HepG2 (cell line): ENCODE measurements around the gene GTF2H4. TPM values are rescaled to one million over a fixed set of nuclear protein-coding genes. Genes with fewer than 3 reads are reported as not detected.

Experiments
- CBFB ChIP-seq: sonication (generic); formaldehyde crosslinking; IDR thresholded peaks from 2 replicates; pipeline ENCODE4 v1.4.0; 2020; ENCODE audit warnings: missing genetic modification reagents
- CBX1 ChIP-seq: IDR thresholded peaks from one replicate; pipeline ENCODE4 v1.6.1; 2016; ENCODE audit warnings: antibody characterized with exemption, low read depth
- NBN ChIP-seq: fragments of 450-650 bp; conservative IDR thresholded peaks from 2 replicates; pipeline ENCODE4 v1.6.1; 2017
- PHF21A ChIP-seq: sonication (generic); formaldehyde crosslinking; IDR thresholded peaks from 2 replicates; pipeline ENCODE4 v1.5.0; 2020; ENCODE audit warnings: mild to moderate bottlenecking, missing genetic modification reagents
- REXO4 ChIP-seq: sonication (generic); formaldehyde crosslinking; IDR thresholded peaks from 2 replicates; pipeline ENCODE4 v1.8.0; 2022; ENCODE audit warnings: missing genetic modification reagents, mild to moderate bottlenecking, borderline replicate concordance
- RFX3 ChIP-seq: IDR thresholded peaks from 2 replicates; pipeline ENCODE4 v1.6.1; 2016; ENCODE audit warnings: missing biosample characterization, missing genetic modification reagents
- RFX5 ChIP-seq: IDR thresholded peaks from 2 replicates; pipeline ENCODE4 v1.6.1; 2011; ENCODE audit warnings: low read depth, low read length, improper control_type of control experiment
- SMYD3 ChIP-seq: sonication (generic); formaldehyde crosslinking; IDR thresholded peaks from 2 replicates; pipeline ENCODE4 v1.8.1; 2023; ENCODE audit warnings: mild to moderate bottlenecking, missing genetic modification reagents
- TBX2 ChIP-seq: sonication (generic); formaldehyde crosslinking; IDR thresholded peaks from 2 replicates; pipeline ENCODE4 v1.5.0; 2020; ENCODE audit warnings: missing genetic modification reagents, mild to moderate bottlenecking, borderline replicate concordance
- TCF7 ChIP-seq: sonication (generic); IDR thresholded peaks from 2 replicates; pipeline ENCODE4 v1.6.1; 2016; ENCODE audit warnings: antibody characterized with exemption, low read depth
- ZBTB7A ChIP-seq: sonication (generic); formaldehyde crosslinking; IDR thresholded peaks from 2 replicates; pipeline ENCODE4 v1.8.0; 2022; ENCODE audit warnings: mild to moderate bottlenecking, missing genetic modification reagents
- ZBTB7B ChIP-seq: sonication (generic); formaldehyde crosslinking; IDR thresholded peaks from 2 replicates; pipeline ENCODE4 v1.4.0; 2020; ENCODE audit warnings: missing genetic modification reagents
- ZKSCAN8 ChIP-seq: IDR thresholded peaks from 2 replicates; pipeline ENCODE4 v1.6.1; 2016; ENCODE audit warnings: borderline replicate concordance, missing genetic modification reagents, missing compliant biosample characterization
- ZMAT3 ChIP-seq: sonication (generic); formaldehyde crosslinking; conservative IDR thresholded peaks from 2 replicates; pipeline ENCODE4 v1.7.0; 2021; ENCODE audit warnings: missing genetic modification reagents
- ZNF224 ChIP-seq: sonication (generic); formaldehyde crosslinking; IDR thresholded peaks from 2 replicates; pipeline ENCODE4 v1.5.0; 2020; ENCODE audit warnings: mild to moderate bottlenecking, missing genetic modification reagents
- ZNF562 ChIP-seq: sonication (generic); formaldehyde crosslinking; IDR thresholded peaks from 2 replicates; pipeline ENCODE4 v1.8.0; 2022; ENCODE audit warnings: missing genetic modification reagents, borderline replicate concordance
- ZNF883 ChIP-seq: sonication (generic); formaldehyde crosslinking; IDR thresholded peaks from 2 replicates; pipeline ENCODE4 v1.5.1; 2020; ENCODE audit warnings: mild to moderate bottlenecking, missing genetic modification reagents; ENCODE audit errors: not compliant biosample characterization
- ZSCAN9 ChIP-seq: IDR thresholded peaks from 2 replicates; pipeline ENCODE4 v1.6.1; 2016; ENCODE audit warnings: borderline replicate concordance
- polyA plus RNA-seq, 8 experiments: library from polyadenylated mRNA; depleted of rRNA in 3 of 8; stranded (reverse) in 7 of 8; unstranded in 1 of 8; fragments of >200 nt; fragmentation: Illumina TruSeq in 4 of 8; extraction: Trizol in 4 of 8; gene quantifications; 2 replicates each; pipeline versions ENCODE4 v1.2.1 to v1.2.3, GENCODE V29; 2011 to 2016; ENCODE audit warnings: low read depth in 4 of 8, missing spikeins in 1 of 8, mixed read lengths in 1 of 8; ENCODE audit not compliant: insufficient read depth in 1 of 8
- total RNA-seq, 5 experiments: library from RNA; depleted of rRNA; stranded (reverse); fragments of >200 nt; fragmentation: Illumina TruSeq; extraction: Trizol; gene quantifications; 2 replicates each; pipeline ENCODE4 v1.2.3, GENCODE V29; 2016; ENCODE audit warnings: low read depth in 1 of 5
- TF ChIP-seq, protein P1 (sequence below): sonication (generic); formaldehyde crosslinking; IDR thresholded peaks from 2 replicates; pipeline ENCODE4 v1.5.0; 2020; ENCODE audit warnings: mild to moderate bottlenecking, missing genetic modification reagents, borderline replicate concordance
- TF ChIP-seq, protein P2 (sequence below): sonication (generic); formaldehyde crosslinking; IDR thresholded peaks from 2 replicates; pipeline ENCODE4 v1.4.0; 2020; ENCODE audit warnings: missing genetic modification reagents
- TF ChIP-seq, protein P3 (sequence below): sonication (generic); formaldehyde crosslinking; IDR thresholded peaks from 2 replicates; pipeline ENCODE4 v1.4.0; 2020; ENCODE audit warnings: mild to moderate bottlenecking, missing genetic modification reagents

The GTF2H4 gene
- total and polyA plus RNA-seq, 2 of the 13 experiments (the other 11 are each of a cell fraction or from before 2014, with no cell fraction given): 15.9 to 49.3 TPM

- TF ChIP-seq, protein P1, sequence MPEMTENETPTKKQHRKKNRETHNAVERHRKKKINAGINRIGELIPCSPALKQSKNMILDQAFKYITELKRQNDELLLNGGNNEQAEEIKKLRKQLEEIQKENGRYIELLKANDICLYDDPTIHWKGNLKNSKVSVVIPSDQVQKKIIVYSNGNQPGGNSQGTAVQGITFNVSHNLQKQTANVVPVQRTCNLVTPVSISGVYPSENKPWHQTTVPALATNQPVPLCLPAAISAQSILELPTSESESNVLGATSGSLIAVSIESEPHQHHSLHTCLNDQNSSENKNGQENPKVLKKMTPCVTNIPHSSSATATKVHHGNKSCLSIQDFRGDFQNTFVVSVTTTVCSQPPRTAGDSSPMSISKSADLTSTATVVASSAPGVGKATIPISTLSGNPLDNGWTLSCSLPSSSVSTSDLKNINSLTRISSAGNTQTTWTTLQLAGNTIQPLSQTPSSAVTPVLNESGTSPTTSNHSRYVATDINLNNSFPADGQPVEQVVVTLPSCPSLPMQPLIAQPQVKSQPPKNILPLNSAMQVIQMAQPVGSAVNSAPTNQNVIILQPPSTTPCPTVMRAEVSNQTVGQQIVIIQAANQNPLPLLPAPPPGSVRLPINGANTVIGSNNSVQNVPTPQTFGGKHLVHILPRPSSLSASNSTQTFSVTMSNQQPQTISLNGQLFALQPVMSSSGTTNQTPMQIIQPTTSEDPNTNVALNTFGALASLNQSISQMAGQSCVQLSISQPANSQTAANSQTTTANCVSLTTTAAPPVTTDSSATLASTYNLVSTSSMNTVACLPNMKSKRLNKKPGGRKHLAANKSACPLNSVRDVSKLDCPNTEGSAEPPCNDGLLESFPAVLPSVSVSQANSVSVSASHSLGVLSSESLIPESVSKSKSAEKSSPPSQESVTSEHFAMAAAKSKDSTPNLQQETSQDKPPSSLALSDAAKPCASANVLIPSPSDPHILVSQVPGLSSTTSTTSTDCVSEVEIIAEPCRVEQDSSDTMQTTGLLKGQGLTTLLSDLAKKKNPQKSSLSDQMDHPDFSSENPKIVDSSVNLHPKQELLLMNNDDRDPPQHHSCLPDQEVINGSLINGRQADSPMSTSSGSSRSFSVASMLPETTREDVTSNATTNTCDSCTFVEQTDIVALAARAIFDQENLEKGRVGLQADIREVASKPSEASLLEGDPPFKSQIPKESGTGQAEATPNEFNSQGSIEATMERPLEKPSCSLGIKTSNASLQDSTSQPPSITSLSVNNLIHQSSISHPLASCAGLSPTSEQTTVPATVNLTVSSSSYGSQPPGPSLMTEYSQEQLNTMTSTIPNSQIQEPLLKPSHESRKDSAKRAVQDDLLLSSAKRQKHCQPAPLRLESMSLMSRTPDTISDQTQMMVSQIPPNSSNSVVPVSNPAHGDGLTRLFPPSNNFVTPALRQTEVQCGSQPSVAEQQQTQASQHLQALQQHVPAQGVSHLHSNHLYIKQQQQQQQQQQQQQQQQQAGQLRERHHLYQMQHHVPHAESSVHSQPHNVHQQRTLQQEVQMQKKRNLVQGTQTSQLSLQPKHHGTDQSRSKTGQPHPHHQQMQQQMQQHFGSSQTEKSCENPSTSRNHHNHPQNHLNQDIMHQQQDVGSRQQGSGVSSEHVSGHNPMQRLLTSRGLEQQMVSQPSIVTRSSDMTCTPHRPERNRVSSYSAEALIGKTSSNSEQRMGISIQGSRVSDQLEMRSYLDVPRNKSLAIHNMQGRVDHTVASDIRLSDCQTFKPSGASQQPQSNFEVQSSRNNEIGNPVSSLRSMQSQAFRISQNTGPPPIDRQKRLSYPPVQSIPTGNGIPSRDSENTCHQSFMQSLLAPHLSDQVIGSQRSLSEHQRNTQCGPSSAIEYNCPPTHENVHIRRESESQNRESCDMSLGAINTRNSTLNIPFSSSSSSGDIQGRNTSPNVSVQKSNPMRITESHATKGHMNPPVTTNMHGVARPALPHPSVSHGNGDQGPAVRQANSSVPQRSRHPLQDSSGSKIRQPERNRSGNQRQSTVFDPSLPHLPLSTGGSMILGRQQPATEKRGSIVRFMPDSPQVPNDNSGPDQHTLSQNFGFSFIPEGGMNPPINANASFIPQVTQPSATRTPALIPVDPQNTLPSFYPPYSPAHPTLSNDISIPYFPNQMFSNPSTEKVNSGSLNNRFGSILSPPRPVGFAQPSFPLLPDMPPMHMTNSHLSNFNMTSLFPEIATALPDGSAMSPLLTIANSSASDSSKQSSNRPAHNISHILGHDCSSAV (CRISPR knock-in tag): no peak
- TF ChIP-seq RFX5 (no peak), ZNF562 (CRISPR knock-in tag) (no peak), CBX1 (peak; percentile 9), TBX2 (CRISPR knock-in tag) (0 out of 2 replicates have a peak, but pooled peaks have one; percentile 22), ZKSCAN8 (no peak), ZSCAN9 (no peak), RFX3 (CRISPR knock-in tag) (no peak), ZNF883 (CRISPR knock-in tag) (peak; percentile 27), SMYD3 (CRISPR knock-in tag) (no peak), PHF21A (CRISPR knock-in tag) (0 out of 2 replicates have a peak, but pooled peaks have one; percentile 41), ZMAT3 (CRISPR knock-in tag) (no peak), ZBTB7B (CRISPR knock-in tag) (no peak; the same call in 1 of the 2 replicates), NBN (no peak), ZBTB7A (CRISPR knock-in tag) (peak; percentile 44; the same call in 1 of the 2 replicates), REXO4 (CRISPR knock-in tag) (no peak), TCF7 (no peak), ZNF224 (CRISPR knock-in tag) (no peak), CBFB (CRISPR knock-in tag) (no peak)
- TF ChIP-seq, protein P2, sequence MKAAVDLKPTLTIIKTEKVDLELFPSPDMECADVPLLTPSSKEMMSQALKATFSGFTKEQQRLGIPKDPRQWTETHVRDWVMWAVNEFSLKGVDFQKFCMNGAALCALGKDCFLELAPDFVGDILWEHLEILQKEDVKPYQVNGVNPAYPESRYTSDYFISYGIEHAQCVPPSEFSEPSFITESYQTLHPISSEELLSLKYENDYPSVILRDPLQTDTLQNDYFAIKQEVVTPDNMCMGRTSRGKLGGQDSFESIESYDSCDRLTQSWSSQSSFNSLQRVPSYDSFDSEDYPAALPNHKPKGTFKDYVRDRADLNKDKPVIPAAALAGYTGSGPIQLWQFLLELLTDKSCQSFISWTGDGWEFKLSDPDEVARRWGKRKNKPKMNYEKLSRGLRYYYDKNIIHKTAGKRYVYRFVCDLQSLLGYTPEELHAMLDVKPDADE: no peak
- TF ChIP-seq, protein P3, sequence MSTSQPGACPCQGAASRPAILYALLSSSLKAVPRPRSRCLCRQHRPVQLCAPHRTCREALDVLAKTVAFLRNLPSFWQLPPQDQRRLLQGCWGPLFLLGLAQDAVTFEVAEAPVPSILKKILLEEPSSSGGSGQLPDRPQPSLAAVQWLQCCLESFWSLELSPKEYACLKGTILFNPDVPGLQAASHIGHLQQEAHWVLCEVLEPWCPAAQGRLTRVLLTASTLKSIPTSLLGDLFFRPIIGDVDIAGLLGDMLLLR (CRISPR knock-in tag): no peak
Measured at GRCh38 chr6:30883685-30884520, 24.1 kb upstream of the GTF2H4 start, which contains the start of gene DDR1 (continued).
